SK-N-SH (cell line): ENCODE results near the gene CCDC15. TPM values are rescaled to one million over a fixed set of nuclear protein-coding genes. Genes with fewer than 3 reads are reported as not detected.

Source experiments
- CTCF ChIA-PET: fragments of 300-600, 350-600 bp; formaldehyde crosslinking; extraction: SDS; loops from one replicate; lab custom pipeline; 2021; lab: Yijun Ruan, JAX
- POLR2A ChIA-PET: fragments of 350-600 bp; sonication (Branson Sonifier 250); formaldehyde crosslinking; extraction: SDS; loops from one replicate; lab custom pipeline; 2020; ENCODE audit warnings: antibody characterized with exemption, inconsistent platforms; lab: Yijun Ruan, JAX
- DNase-seq: peaks from one replicate; pipeline ENCODE4 v3.0.0; 2012
- H2AFZ ChIP-seq: fragments of 200-600 bp; sonication (generic); 2 replicates; pipeline ENCODE4 v1.8.1; 2016; ENCODE audit warnings: antibody characterized with exemption, mild to moderate bottlenecking, low read depth
- H3F3A ChIP-seq: fragments of 200-600 bp; sonication (generic); replicated peaks from 2 replicates; pipeline ENCODE3; 2016; ENCODE audit warnings: antibody characterized with exemption, mild to moderate bottlenecking; ENCODE audit not compliant: insufficient read depth
- H3K27ac ChIP-seq, 2 experiments: fragments of 200-500 bp in 1 of 2; fragments of 200-600 bp in 1 of 2; sonication (Bioruptor generic) in 1 of 2; sonication (generic), shearing (Covaris generic) in 1 of 2; 2 replicates each; pipeline versions ENCODE4 v1.5.1 to v1.6.1; 2014 to 2016; ENCODE audit warnings: low read depth in 2 of 2, inconsistent platforms in 1 of 2, low read length in 1 of 2, mild to moderate bottlenecking in 1 of 2, mixed read lengths in 1 of 2
- H3K27me3 ChIP-seq: fragments of 200-600 bp; sonication (generic), shearing (Covaris generic); 2 replicates; pipeline ENCODE4 v1.6.1; 2016; ENCODE audit warnings: mixed run types; ENCODE audit not compliant: insufficient read depth
- H3K36me3 ChIP-seq, 2 experiments: fragments of 200-500 bp in 1 of 2; fragments of 200-600 bp in 1 of 2; sonication (Bioruptor generic) in 1 of 2; sonication (generic) in 1 of 2; replicated peaks in 1 of 2; 2 replicates each; pipeline versions ENCODE3 to v1.5.1; 2014 to 2016; ENCODE audit warnings: low read length in 1 of 2, mild to moderate bottlenecking in 1 of 2; ENCODE audit not compliant: insufficient read depth in 2 of 2, control insufficient read depth in 1 of 2
- H3K4me1 ChIP-seq, 2 experiments: fragments of 200-500 bp in 1 of 2; fragments of 200-600 bp in 1 of 2; sonication (Bioruptor generic) in 1 of 2; sonication (generic), shearing (Covaris generic) in 1 of 2; 2 replicates each; pipeline versions ENCODE4 v1.5.1 to v1.6.1; 2014 to 2016; ENCODE audit warnings: low read depth in 1 of 2, low read length in 1 of 2, mixed run types in 1 of 2; ENCODE audit not compliant: insufficient read depth in 2 of 2, control insufficient read depth in 1 of 2
- H3K4me2 ChIP-seq: fragments of 200-600 bp; sonication (generic), shearing (Covaris generic); 2 replicates; pipeline ENCODE4 v1.6.1; 2017; ENCODE audit warnings: mixed run types
- H3K4me3 ChIP-seq, 2 experiments: fragments of 200-500 bp in 1 of 2; fragments of 200-600 bp in 1 of 2; sonication (Bioruptor generic) in 1 of 2; sonication (generic), shearing (Covaris generic) in 1 of 2; 2 replicates each; pipeline versions ENCODE4 v1.5.1 to v1.8.1; 2014 to 2016; ENCODE audit warnings: low read depth in 2 of 2, inconsistent platforms in 1 of 2, low read length in 1 of 2, mild to moderate bottlenecking in 1 of 2, mixed read lengths in 1 of 2, moderate library complexity in 1 of 2
- H3K79me2 ChIP-seq: fragments of 200-600 bp; sonication (generic); 2 replicates; pipeline ENCODE4 v1.8.1; 2017; ENCODE audit warnings: mild to moderate bottlenecking; ENCODE audit not compliant: insufficient read depth
- H3K9ac ChIP-seq: fragments of 200-600 bp; sonication (generic); 2 replicates; pipeline ENCODE4 v1.6.1; 2017; ENCODE audit warnings: mixed run types
- H3K9me2 ChIP-seq: fragments of 200-600 bp; sonication (generic); 2 replicates; pipeline ENCODE4 v1.6.1; 2017; ENCODE audit warnings: mixed run types
- H3K9me3 ChIP-seq: fragments of 200-600 bp; sonication (generic); 2 replicates; pipeline ENCODE4 v1.6.1; 2017; ENCODE audit warnings: mixed run types, mild to moderate bottlenecking, moderate library complexity
- H4K20me1 ChIP-seq: fragments of 200-600 bp; sonication (generic); 2 replicates; pipeline ENCODE4 v1.6.1; 2017; ENCODE audit warnings: mild to moderate bottlenecking, mixed run types; ENCODE audit not compliant: insufficient read depth
- FOSL2 ChIP-seq: IDR thresholded peaks from 2 replicates; pipeline ENCODE4 v1.4.0; 2012; ENCODE audit warnings: low read depth, mild to moderate bottlenecking, moderate library complexity, borderline replicate concordance
- FOXJ3 ChIP-seq: sonication (generic); formaldehyde crosslinking; IDR thresholded peaks from 2 replicates; pipeline ENCODE4 v1.5.1; 2020; ENCODE audit warnings: mild to moderate bottlenecking, missing genetic modification reagents
- FOXM1 ChIP-seq: IDR thresholded peaks from 2 replicates; pipeline ENCODE4 v1.4.0; 2012; ENCODE audit warnings: low read depth, mild to moderate bottlenecking
- JUND ChIP-seq: IDR thresholded peaks from 2 replicates; pipeline ENCODE4 v1.4.0; 2012
- MXI1 ChIP-seq: IDR thresholded peaks from 2 replicates; pipeline ENCODE4 v1.6.1; 2012; ENCODE audit warnings: mild to moderate bottlenecking, low read depth, low read length, improper control_type of control experiment
- NFIC ChIP-seq: IDR thresholded peaks from 2 replicates; pipeline ENCODE4 v1.4.0; 2012; ENCODE audit warnings: borderline replicate concordance
- POLR2AphosphoS5 ChIP-seq: IDR thresholded peaks from 2 replicates; pipeline ENCODE4 v1.6.1; 2012; ENCODE audit warnings: low read depth, low read length
- RAD21 ChIP-seq: IDR thresholded peaks from 2 replicates; pipeline ENCODE4 v1.6.1; 2012; ENCODE audit warnings: mild to moderate bottlenecking, low read length
- RFX5 ChIP-seq: IDR thresholded peaks from 2 replicates; pipeline ENCODE4 v1.6.1; 2012; ENCODE audit warnings: mild to moderate bottlenecking, improper control_type of control experiment, low read length
- RXRA ChIP-seq: IDR thresholded peaks from 2 replicates; pipeline ENCODE4 v1.4.0; 2012; ENCODE audit warnings: low read depth, mild to moderate bottlenecking, borderline replicate concordance
- SMC3 ChIP-seq: IDR thresholded peaks from 2 replicates; pipeline ENCODE4 v1.6.1; 2012; ENCODE audit warnings: low read depth, low read length, improper control_type of control experiment
- TAF1 ChIP-seq: IDR thresholded peaks from 2 replicates; pipeline ENCODE4 v1.6.1; 2012; ENCODE audit warnings: low read depth, mild to moderate bottlenecking, low read length, moderate library complexity, borderline replicate concordance
- TCF12 ChIP-seq: IDR thresholded peaks from 2 replicates; pipeline ENCODE4 v1.4.0; 2012
- TEAD4 ChIP-seq: IDR thresholded peaks from 2 replicates; pipeline ENCODE4 v1.4.0; 2012; ENCODE audit warnings: mild to moderate bottlenecking, borderline replicate concordance; ENCODE audit not compliant: insufficient read depth
- YY1 ChIP-seq: IDR thresholded peaks from 2 replicates; pipeline ENCODE4 v1.4.0; 2012; ENCODE audit warnings: low read depth, mild to moderate bottlenecking
- WGBS: methylation state at CpG from one replicate; pipeline ENCODE4 v1.1.6; 2017; ENCODE audit warnings: low lambda C conversion rate; 5-methylcytosine and 5-hydroxymethylcytosine counted together
- polyA plus RNA-seq, 3 experiments: library from polyadenylated mRNA; depleted of rRNA; stranded (reverse); fragments of >200 nt; gene quantifications; 2 replicates each; pipeline ENCODE4 v1.2.3, GENCODE V29; 2012
- TF ChIP-seq, protein P1 (sequence below): fragments of 150-350 bp; IDR thresholded peaks from 2 replicates; pipeline ENCODE4 v1.6.1; 2017; ENCODE audit warnings: antibody characterized with exemption, low read length, low read depth, borderline replicate concordance
- TF ChIP-seq, protein P2 (sequence below): IDR thresholded peaks from 2 replicates; pipeline ENCODE4 v1.4.0; 2012; ENCODE audit warnings: low read depth
- TF ChIP-seq, protein P3 (sequence below): IDR thresholded peaks from 2 replicates; pipeline ENCODE4 v1.6.1; 2012; ENCODE audit warnings: mild to moderate bottlenecking, low read depth, low read length, moderate library complexity
- TF ChIP-seq, protein P4 (sequence below): fragments of 150-350 bp; IDR thresholded peaks from 2 replicates; pipeline ENCODE4 v1.6.1; 2016; ENCODE audit warnings: mild to moderate bottlenecking, low read depth, low read length

CCDC15 gene
- polyA plus RNA-seq, 1 of the 3 experiments (the other 2 are of a cell fraction), result 0.69 TPM

DNA sequence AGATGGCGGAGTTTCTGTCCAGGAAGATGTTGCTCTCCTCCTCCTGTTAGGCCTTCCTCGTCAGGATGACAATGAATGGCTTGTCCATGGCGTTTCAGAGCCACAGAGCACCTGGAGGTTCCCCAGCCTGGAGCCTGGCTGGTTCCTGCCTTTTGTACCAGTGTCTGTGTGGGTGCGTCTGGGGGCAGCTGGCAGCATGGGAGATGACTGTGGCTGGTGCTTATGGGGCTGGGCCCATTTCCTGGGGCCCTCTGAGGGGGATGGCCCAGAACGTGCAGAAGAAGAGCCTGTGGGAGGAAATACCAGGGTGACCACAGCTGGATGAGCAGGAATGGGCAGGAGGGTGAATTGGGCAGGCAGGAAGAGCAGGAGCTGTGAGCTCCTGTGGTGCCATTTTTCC, 115.8 kb downstream of the CCDC15 start:
- ChIA-PET POLR2A (no interaction called here), CTCF (interaction anchor here (0.9 to 3.3 kb wide), 4 partner anchors 22 to 360 kb away, joined by 3 to 11 read pairs (median 6); partner anchors contain the start of gene PKNOX2)
- Histone ChIP-seq H3K9me3 (no peaks in the 10 kb centered on the region), H3K79me2 (no peaks in the 10 kb centered on the region), H3K27ac (no peak overlapping the region), H3K9me2 (no peaks in the 10 kb centered on the region), H3K36me3 (no peaks in the 10 kb centered on the region), H3K27me3 (no peaks in the 10 kb centered on the region), H3F3A (no peaks in the 10 kb centered on the region), H3K4me3 (no peak overlapping the region), H3K4me1 (no peaks in the 10 kb centered on the region; a peak in 1 of 4 replicates), H4K20me1 (no peaks in the 10 kb centered on the region), H3K9ac (no peak overlapping the region), H2AFZ (no peak overlapping the region), H3K4me2 (no peak overlapping the region)
- no peak for DNase-seq
- no peak for TF ChIP-seq TCF12
- TF ChIP-seq, protein P1, sequence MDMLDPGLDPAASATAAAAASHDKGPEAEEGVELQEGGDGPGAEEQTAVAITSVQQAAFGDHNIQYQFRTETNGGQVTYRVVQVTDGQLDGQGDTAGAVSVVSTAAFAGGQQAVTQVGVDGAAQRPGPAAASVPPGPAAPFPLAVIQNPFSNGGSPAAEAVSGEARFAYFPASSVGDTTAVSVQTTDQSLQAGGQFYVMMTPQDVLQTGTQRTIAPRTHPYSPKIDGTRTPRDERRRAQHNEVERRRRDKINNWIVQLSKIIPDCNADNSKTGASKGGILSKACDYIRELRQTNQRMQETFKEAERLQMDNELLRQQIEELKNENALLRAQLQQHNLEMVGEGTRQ, result no peak
- TF ChIP-seq NFIC, result no peak
- TF ChIP-seq, protein P2, sequence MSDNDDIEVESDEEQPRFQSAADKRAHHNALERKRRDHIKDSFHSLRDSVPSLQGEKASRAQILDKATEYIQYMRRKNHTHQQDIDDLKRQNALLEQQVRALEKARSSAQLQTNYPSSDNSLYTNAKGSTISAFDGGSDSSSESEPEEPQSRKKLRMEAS, result no peak
- TF ChIP-seq TEAD4, result no peak
- no peak for TF ChIP-seq MXI1
- no peak for TF ChIP-seq RFX5
- no peak for TF ChIP-seq POLR2AphosphoS5
- TF ChIP-seq RAD21, result no peak
- no peak for TF ChIP-seq TAF1
- no peak for TF ChIP-seq SMC3
- TF ChIP-seq JUND, result no peak
- TF ChIP-seq, protein P3, sequence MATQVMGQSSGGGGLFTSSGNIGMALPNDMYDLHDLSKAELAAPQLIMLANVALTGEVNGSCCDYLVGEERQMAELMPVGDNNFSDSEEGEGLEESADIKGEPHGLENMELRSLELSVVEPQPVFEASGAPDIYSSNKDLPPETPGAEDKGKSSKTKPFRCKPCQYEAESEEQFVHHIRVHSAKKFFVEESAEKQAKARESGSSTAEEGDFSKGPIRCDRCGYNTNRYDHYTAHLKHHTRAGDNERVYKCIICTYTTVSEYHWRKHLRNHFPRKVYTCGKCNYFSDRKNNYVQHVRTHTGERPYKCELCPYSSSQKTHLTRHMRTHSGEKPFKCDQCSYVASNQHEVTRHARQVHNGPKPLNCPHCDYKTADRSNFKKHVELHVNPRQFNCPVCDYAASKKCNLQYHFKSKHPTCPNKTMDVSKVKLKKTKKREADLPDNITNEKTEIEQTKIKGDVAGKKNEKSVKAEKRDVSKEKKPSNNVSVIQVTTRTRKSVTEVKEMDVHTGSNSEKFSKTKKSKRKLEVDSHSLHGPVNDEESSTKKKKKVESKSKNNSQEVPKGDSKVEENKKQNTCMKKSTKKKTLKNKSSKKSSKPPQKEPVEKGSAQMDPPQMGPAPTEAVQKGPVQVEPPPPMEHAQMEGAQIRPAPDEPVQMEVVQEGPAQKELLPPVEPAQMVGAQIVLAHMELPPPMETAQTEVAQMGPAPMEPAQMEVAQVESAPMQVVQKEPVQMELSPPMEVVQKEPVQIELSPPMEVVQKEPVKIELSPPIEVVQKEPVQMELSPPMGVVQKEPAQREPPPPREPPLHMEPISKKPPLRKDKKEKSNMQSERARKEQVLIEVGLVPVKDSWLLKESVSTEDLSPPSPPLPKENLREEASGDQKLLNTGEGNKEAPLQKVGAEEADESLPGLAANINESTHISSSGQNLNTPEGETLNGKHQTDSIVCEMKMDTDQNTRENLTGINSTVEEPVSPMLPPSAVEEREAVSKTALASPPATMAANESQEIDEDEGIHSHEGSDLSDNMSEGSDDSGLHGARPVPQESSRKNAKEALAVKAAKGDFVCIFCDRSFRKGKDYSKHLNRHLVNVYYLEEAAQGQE, result no peak
- TF ChIP-seq FOSL2, result no peak
- TF ChIP-seq RXRA, result no peak
- no peak for TF ChIP-seq YY1
- TF ChIP-seq FOXJ3, result no peak
- TF ChIP-seq, protein P4, sequence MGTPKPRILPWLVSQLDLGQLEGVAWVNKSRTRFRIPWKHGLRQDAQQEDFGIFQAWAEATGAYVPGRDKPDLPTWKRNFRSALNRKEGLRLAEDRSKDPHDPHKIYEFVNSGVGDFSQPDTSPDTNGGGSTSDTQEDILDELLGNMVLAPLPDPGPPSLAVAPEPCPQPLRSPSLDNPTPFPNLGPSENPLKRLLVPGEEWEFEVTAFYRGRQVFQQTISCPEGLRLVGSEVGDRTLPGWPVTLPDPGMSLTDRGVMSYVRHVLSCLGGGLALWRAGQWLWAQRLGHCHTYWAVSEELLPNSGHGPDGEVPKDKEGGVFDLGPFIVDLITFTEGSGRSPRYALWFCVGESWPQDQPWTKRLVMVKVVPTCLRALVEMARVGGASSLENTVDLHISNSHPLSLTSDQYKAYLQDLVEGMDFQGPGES, result no peak
- no peak for TF ChIP-seq FOXM1
- 78% methylated on average over 4 of the region's 5 CpGs for WGBS
